ENCODE data around the gene KIF3A.

DNA sequence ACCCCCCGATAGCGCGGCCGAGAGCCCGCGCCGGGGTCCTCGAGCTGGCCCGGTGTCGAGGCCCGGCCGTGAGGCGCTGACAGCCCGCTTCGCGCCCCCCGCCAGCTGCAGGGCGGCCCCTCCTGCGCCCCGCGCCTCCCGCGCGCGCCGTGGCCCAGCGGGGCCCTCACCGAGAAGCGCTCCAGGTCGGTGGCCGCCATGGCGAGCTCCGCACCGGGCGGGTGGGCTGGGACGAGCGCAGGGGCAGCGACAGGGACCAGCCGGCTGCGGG, 39.5 kb upstream of the KIF3A start:
- TF ChIP-seq POLR2A (IDR thresholded peaks at IDR 0.05), result no peak
- TF ChIP-seq, protein P1, sequence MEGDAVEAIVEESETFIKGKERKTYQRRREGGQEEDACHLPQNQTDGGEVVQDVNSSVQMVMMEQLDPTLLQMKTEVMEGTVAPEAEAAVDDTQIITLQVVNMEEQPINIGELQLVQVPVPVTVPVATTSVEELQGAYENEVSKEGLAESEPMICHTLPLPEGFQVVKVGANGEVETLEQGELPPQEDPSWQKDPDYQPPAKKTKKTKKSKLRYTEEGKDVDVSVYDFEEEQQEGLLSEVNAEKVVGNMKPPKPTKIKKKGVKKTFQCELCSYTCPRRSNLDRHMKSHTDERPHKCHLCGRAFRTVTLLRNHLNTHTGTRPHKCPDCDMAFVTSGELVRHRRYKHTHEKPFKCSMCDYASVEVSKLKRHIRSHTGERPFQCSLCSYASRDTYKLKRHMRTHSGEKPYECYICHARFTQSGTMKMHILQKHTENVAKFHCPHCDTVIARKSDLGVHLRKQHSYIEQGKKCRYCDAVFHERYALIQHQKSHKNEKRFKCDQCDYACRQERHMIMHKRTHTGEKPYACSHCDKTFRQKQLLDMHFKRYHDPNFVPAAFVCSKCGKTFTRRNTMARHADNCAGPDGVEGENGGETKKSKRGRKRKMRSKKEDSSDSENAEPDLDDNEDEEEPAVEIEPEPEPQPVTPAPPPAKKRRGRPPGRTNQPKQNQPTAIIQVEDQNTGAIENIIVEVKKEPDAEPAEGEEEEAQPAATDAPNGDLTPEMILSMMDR (IDR thresholded peaks at IDR 0.05), result no peak
